ENCODE results near the gene TIAL1.

- no peak for TF ChIP-seq POLR2A (IDR thresholded peaks at IDR 0.05)
- TF ChIP-seq CTCF (IDR thresholded peaks at IDR 0.05) = no peak
These were observed 58.0 kb downstream of the TIAL1 start for GRCh38 chr10:119538632-119539358.

Data from body of pancreas (tissue), 4 donors.